ENCODE data around the gene DDX53.

The DDX53 gene

DNA sequence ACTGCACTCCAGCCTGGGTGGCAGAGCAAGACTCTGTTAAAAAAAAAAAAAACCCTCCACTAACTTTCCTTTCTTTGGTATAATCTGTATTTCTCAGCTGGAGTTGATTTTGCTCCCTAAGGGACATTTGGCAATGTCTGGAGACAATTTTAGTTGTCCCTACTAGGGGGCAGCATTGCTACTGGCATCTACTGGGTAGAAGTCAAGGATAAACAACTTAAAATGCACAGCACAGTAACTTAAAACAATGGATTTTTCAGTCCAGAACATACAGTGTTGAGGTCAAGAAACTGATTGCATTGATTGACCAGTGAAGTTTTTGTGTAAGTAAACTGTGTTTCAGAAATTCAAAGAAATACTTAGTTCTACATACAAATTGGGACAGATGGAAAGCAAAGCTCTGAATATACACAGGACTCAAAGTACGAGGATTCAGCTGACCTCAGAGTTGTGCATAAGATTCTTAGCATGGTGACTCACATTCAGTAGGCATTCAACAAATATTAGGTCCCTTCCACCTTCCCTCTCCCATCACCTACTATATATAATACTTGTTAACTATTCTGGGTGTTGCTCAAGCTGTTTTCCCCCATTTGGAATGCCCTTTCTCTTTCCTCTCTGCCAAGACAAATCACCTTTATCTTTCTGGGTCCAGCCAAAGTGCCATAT, 8.8 kb downstream of the DDX53 start:
- in situ Hi-C loops (cut with MboI; ENCODE audit: low sequenced_read_pairs) = no loop called here
- no peaks in the 10 kb centered on the region for H3K36me3 ChIP-seq (replicated peaks)
- H3K9me3 ChIP-seq = no peaks in the 10 kb centered on the region
- no peaks in the 10 kb centered on the region for H3K27me3 ChIP-seq (ENCODE audit: low read depth)
- H3K4me3 ChIP-seq = no peak overlapping the region
- H3K4me1 ChIP-seq = no peaks in the 10 kb centered on the region
- peak; percentile 11 to 20 for DNase-seq (ENCODE audit: low spot score in 2 of 2)

- Histone ChIP-seq H3K9me3 (no peaks in the 10 kb centered on the region), H3K27me3 (ENCODE audit: low read depth) (no peaks in the 10 kb centered on the region), H3K36me3 (replicated peaks) (no peaks in the 10 kb centered on the region), H3K4me3 (no peak overlapping the region), H3K4me1 (no peaks in the 10 kb centered on the region)
- in situ Hi-C loops (cut with MboI; ENCODE audit: low sequenced_read_pairs) = no loop called here
- no peak for DNase-seq (ENCODE audit: low spot score in 2 of 2)
Observed at GRCh38 chrX:23012162-23012561, 12.4 kb downstream of the DDX53 start.

DNA sequence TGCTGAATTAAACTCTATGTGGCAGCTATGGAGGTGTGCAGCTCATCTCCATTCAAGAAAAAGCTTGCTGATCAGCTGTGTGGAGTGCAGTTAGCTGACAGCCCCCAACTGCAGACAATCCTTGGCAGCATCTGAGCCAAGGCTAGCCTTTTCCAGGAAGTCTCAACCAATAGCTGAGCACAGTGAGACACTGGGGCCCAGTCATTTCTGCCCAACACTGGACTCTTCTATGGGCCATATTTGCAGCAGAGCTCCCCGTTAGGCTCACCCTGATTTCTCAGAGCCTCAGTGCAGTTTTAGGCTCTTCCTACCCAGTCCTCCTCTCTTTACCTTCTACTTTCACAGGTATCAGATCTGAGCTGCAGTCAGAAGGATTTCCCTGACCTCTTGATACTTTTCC, 12.9 kb downstream of the DDX53 start:
- H3K9me3 ChIP-seq = no peaks in the 10 kb centered on the region
- H3K36me3 ChIP-seq (replicated peaks) = no peaks in the 10 kb centered on the region
- DNase-seq (ENCODE audit: low spot score in 2 of 2) = no peak
- no peaks in the 10 kb centered on the region for H3K4me1 ChIP-seq
- H3K4me3 ChIP-seq = no peak overlapping the region
- H3K27me3 ChIP-seq (ENCODE audit: low read depth) = no peaks in the 10 kb centered on the region
- in situ Hi-C loops (cut with MboI; ENCODE audit: low sequenced_read_pairs) = no loop called here

GRCh38 chrX:23013366-23013765, 13.6 kb downstream of the DDX53 start:
- no peaks in the 10 kb centered on the region for H3K9me3 ChIP-seq
- no peak for DNase-seq (ENCODE audit: low spot score in 2 of 2)
- no peaks in the 10 kb centered on the region for H3K4me1 ChIP-seq
- H3K36me3 ChIP-seq (replicated peaks) = no peaks in the 10 kb centered on the region
- H3K4me3 ChIP-seq = no peak overlapping the region
- in situ Hi-C loops (cut with MboI; ENCODE audit: low sequenced_read_pairs) = no loop called here
- H3K27me3 ChIP-seq (ENCODE audit: low read depth) = no peaks in the 10 kb centered on the region

- Histone ChIP-seq H3K4me3 (no peak overlapping the region), H3K9me3 (no peaks in the 10 kb centered on the region), H3K4me1 (no peaks in the 10 kb centered on the region), H3K27me3 (ENCODE audit: low read depth) (no peaks in the 10 kb centered on the region), H3K36me3 (replicated peaks) (no peaks in the 10 kb centered on the region)
- in situ Hi-C loops (cut with MboI; ENCODE audit: low sequenced_read_pairs) = no loop called here
- DNase-seq (ENCODE audit: low spot score in 2 of 2) = no peak
Observed at GRCh38 chrX:23031600-23031999, 31.8 kb downstream of the DDX53 start.

DNA sequence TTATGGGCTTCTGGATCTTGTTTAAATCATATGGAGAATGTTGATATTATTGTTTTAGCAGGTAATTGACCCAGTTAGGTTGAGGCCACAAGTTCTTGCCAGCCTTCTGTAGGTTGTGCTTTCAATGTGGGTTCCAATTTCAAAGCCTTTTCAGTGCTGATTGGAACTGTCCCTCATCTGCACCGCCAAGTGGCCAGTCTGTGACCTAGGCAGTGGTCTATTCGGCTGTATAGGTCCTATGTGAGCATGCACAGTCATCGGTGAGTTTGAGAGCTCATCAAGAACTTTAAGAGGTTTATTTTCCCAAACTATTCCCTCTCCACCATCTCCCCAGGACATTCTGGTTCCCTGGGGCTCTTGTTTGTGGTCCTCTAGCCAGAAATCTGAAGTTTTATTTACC, 35.7 kb downstream of the DDX53 start:
- no peak for DNase-seq (ENCODE audit: low spot score in 2 of 2)
- no peaks in the 10 kb centered on the region for H3K4me1 ChIP-seq
- H3K36me3 ChIP-seq (replicated peaks) = no peaks in the 10 kb centered on the region
- no peak overlapping the region for H3K4me3 ChIP-seq
- 0 out of 2 replicates have a peak, but pooled peaks cover 4% of the 10 kb centered on the region for H3K27me3 ChIP-seq (ENCODE audit: low read depth)
- H3K9me3 ChIP-seq = no peaks in the 10 kb centered on the region
- in situ Hi-C loops (cut with MboI; ENCODE audit: low sequenced_read_pairs) = no loop called here

- no peak for DNase-seq (ENCODE audit: low spot score in 2 of 2)
- in situ Hi-C loops (cut with MboI; ENCODE audit: low sequenced_read_pairs) = no loop called here
- Histone ChIP-seq H3K4me3 (no peak overlapping the region), H3K4me1 (no peaks in the 10 kb centered on the region), H3K36me3 (replicated peaks) (no peaks in the 10 kb centered on the region), H3K9me3 (no peaks in the 10 kb centered on the region), H3K27me3 (ENCODE audit: low read depth) (no peaks in the 10 kb centered on the region)
Observed at GRCh38 chrX:23046443-23046842, 46.7 kb downstream of the DDX53 start.

- Histone ChIP-seq H3K4me1 (no peaks in the 10 kb centered on the region), H3K9me3 (no peaks in the 10 kb centered on the region), H3K36me3 (replicated peaks) (no peaks in the 10 kb centered on the region), H3K27me3 (ENCODE audit: low read depth) (no peaks in the 10 kb centered on the region), H3K4me3 (no peak overlapping the region)
- in situ Hi-C loops (cut with MboI; ENCODE audit: low sequenced_read_pairs) = no loop called here
- no peak for DNase-seq (ENCODE audit: low spot score in 2 of 2)
Observed at GRCh38 chrX:23048806-23049573, 49.2 kb downstream of the DDX53 start.

DNA sequence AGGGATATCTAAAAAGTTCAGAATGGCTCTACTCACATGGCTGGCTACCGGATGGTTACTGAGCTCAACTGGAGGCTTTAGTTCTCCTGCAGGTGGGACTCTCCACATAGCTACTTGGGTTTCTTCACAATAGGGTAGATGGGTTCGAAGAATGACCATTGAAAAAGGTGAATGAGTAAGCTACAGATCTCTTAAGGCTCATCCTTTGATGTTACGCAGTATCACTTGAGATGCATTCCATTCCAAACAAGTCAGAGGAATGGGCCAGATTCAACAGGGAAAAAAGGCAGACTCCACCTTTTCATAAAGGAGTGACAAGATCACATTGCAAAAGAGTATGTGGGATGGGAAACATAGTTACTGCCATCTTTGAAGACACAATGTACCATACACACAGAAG, 52.6 kb downstream of the DDX53 start:
- H3K27me3 ChIP-seq (ENCODE audit: low read depth) = no peaks in the 10 kb centered on the region
- no peak overlapping the region for H3K4me3 ChIP-seq
- in situ Hi-C loops (cut with MboI; ENCODE audit: low sequenced_read_pairs) = no loop called here
- H3K4me1 ChIP-seq = no peaks in the 10 kb centered on the region
- no peaks in the 10 kb centered on the region for H3K9me3 ChIP-seq
- no peak for DNase-seq (ENCODE audit: low spot score in 2 of 2)
- H3K36me3 ChIP-seq (replicated peaks) = no peaks in the 10 kb centered on the region

Data from HAP-1 (cell line).